HCT116 (cell line): Measurements from ENCODE around the gene PIGP. TPM values are rescaled to one million over a fixed set of nuclear protein-coding genes. Genes with fewer than 3 reads are reported as not detected.

Experiments
- ATAC-seq: fragments of 200-7000 bp; cut with Tn5 transposase; 2 replicates; pipeline ENCODE4 v1.9.1; 2020; ENCODE audit warnings: mild to moderate bottlenecking, moderate library complexity
- BruUV-seq: library from RNA; stranded (reverse); fragments of 400-500 nt; replicated peaks from 2 replicates; lab custom pipeline; 2021; lab: Mats Ljungman, UMichigan
- CTCF ChIA-PET: fragments of 300-600 bp; sonication (Branson Sonifier 250); formaldehyde crosslinking; loops from one replicate; lab custom pipeline; 2021; ENCODE audit warnings: antibody characterized with exemption; lab: Charles Lee
- POLR2A ChIA-PET: fragments of 300-600, 350-600 bp; sonication (Branson Sonifier 250); formaldehyde crosslinking; loops from one replicate; lab custom pipeline; 2021; ENCODE audit warnings: antibody characterized with exemption; lab: Charles Lee
- RAD21 ChIA-PET, 2 experiments: fragments of 300-600 bp; sonication (Branson Sonifier 250); formaldehyde crosslinking; loops; one replicate each; lab custom pipeline; 2023; ENCODE audit warnings: low total read pairs in 2 of 2; ENCODE audit not compliant: uncharacterized antibody in 2 of 2, unreplicated experiment in 2 of 2, low non-redundant PET in 1 of 2; lab: Charles Lee
- DNase-seq: peaks from one replicate; pipeline ENCODE4 v3.0.0-alpha.2; 2010; ENCODE audit warnings: low read depth, low spot score
- H2AFZ ChIP-seq: fragments of 200-600 bp; shearing (Covaris generic), sonication (generic); 2 replicates; pipeline ENCODE4 v1.6.1; 2017; ENCODE audit warnings: low read depth, mixed run types, mixed read lengths, antibody characterized with exemption, low read length; ENCODE audit not compliant: poor library complexity, severe bottlenecking
- H3K27ac ChIP-seq: 2 replicates; pipeline ENCODE4 v1.5.1; 2012; ENCODE audit warnings: low read depth, low read length
- H3K27me3 ChIP-seq: fragments of 200-600 bp; sonication (generic); 2 replicates; pipeline ENCODE4 v1.6.1; 2016; ENCODE audit warnings: mixed run types, low read length, mixed read lengths; ENCODE audit not compliant: insufficient read depth
- H3K36me3 ChIP-seq, 2 experiments: fragments of 200-500 bp in 1 of 2; fragments of 200-600 bp in 1 of 2; sonication (Bioruptor generic) in 1 of 2; sonication (generic) in 1 of 2; 2 replicates each; pipeline versions ENCODE4 v1.5.1 to v1.6.1; 2014 to 2016; ENCODE audit warnings: low read length in 2 of 2, inconsistent platforms in 1 of 2, mixed read lengths in 1 of 2, mixed run types in 1 of 2; ENCODE audit not compliant: insufficient read depth in 2 of 2, control insufficient read depth in 1 of 2
- H3K4me1 ChIP-seq, 2 experiments: fragments of 200-600 bp in 1 of 2; sonication (generic) in 1 of 2; 2 replicates each; pipeline versions ENCODE4 v1.5.1 to v1.6.1; 2012 to 2017; ENCODE audit warnings: low read length in 2 of 2, inconsistent platforms in 1 of 2, mild to moderate bottlenecking in 1 of 2, mixed read lengths in 1 of 2, mixed run types in 1 of 2, moderate library complexity in 1 of 2; ENCODE audit not compliant: insufficient read depth in 2 of 2, control insufficient read depth in 1 of 2
- H3K4me2 ChIP-seq: fragments of 200-600 bp; sonication (generic); 2 replicates; pipeline ENCODE4 v1.6.1; 2017; ENCODE audit warnings: mixed run types, low read length, mixed read lengths
- H3K4me3 ChIP-seq, 2 experiments: fragments of 200-600 bp in 1 of 2; sonication (generic) in 1 of 2; replicated peaks in 1 of 2; 2 replicates each; pipeline ENCODE4 v1.5.1; 2011 to 2016; ENCODE audit warnings: low read length in 2 of 2, control low read depth in 1 of 2, low read depth in 1 of 2, mild to moderate bottlenecking in 1 of 2, mixed read lengths in 1 of 2, mixed run types in 1 of 2
- H3K79me2 ChIP-seq: fragments of 200-600 bp; sonication (generic); 2 replicates; pipeline ENCODE4 v1.6.1; 2017; ENCODE audit warnings: mild to moderate bottlenecking, mixed run types, low read length, moderate library complexity, mixed read lengths; ENCODE audit not compliant: insufficient read depth
- H3K9ac ChIP-seq: fragments of 200-600 bp; sonication (generic); 2 replicates; pipeline ENCODE4 v1.6.1; 2016; ENCODE audit warnings: low read length, mixed read lengths
- H3K9me2 ChIP-seq: fragments of 200-600 bp; sonication (generic), shearing (Covaris generic); 2 replicates; pipeline ENCODE4 v1.6.1; 2017; ENCODE audit warnings: mixed run types, mild to moderate bottlenecking, moderate library complexity; ENCODE audit not compliant: insufficient read depth
- H3K9me3 ChIP-seq, 2 experiments: fragments of 200-500 bp in 1 of 2; fragments of 200-600 bp in 1 of 2; sonication (Bioruptor generic) in 1 of 2; sonication (generic) in 1 of 2; 2 replicates each; pipeline ENCODE4 v1.6.1; 2014 to 2017; ENCODE audit warnings: low read length in 2 of 2, mixed read lengths in 2 of 2, inconsistent platforms in 1 of 2, low read depth in 1 of 2, mild to moderate bottlenecking in 1 of 2, mixed run types in 1 of 2, moderate library complexity in 1 of 2; ENCODE audit not compliant: control insufficient read depth in 1 of 2, insufficient read depth in 1 of 2
- H4K20me1 ChIP-seq: fragments of 200-600 bp; sonication (generic), shearing (Covaris generic); 2 replicates; pipeline ENCODE4 v1.6.1; 2017; ENCODE audit warnings: mixed run types, mild to moderate bottlenecking, moderate library complexity; ENCODE audit not compliant: insufficient read depth
- CEBPB ChIP-seq: IDR thresholded peaks from 2 replicates; pipeline ENCODE4 v1.6.1; 2012; ENCODE audit warnings: low read depth
- EGR1 ChIP-seq: IDR thresholded peaks from 2 replicates; pipeline ENCODE4 v1.6.1; 2012; ENCODE audit warnings: low read depth
- ELF1 ChIP-seq: IDR thresholded peaks from 2 replicates; pipeline ENCODE4 v1.6.1; 2012; ENCODE audit warnings: low read depth, borderline replicate concordance
- RAD21 ChIP-seq: IDR thresholded peaks from 2 replicates; pipeline ENCODE4 v1.6.1; 2012; ENCODE audit warnings: low read depth, mild to moderate bottlenecking
- SP1 ChIP-seq: IDR thresholded peaks from 2 replicates; pipeline ENCODE4 v1.6.1; 2012; ENCODE audit warnings: low read depth
- SRF ChIP-seq: IDR thresholded peaks from 2 replicates; pipeline ENCODE4 v1.6.1; 2012; ENCODE audit warnings: low read depth
- TCF7L2 ChIP-seq: IDR thresholded peaks from 2 replicates; pipeline ENCODE4 v1.7.0; 2011; ENCODE audit warnings: borderline replicate concordance, inconsistent platforms; ENCODE audit not compliant: insufficient read depth, insufficient read length; ENCODE audit errors: extremely low read depth
- YY1 ChIP-seq: IDR thresholded peaks from 2 replicates; pipeline ENCODE4 v1.6.1; 2011; ENCODE audit warnings: low read length, low read depth, moderate library complexity, mild to moderate bottlenecking; ENCODE audit not compliant: insufficient replicate concordance; ENCODE audit errors: extremely low read depth
- intact Hi-C: fragments of 100-400 bp; cut with micrococcal nuclease; formaldehyde crosslinking; loops from 2 replicates; pipeline ENCODE4 v1.10.0; 2022
- total RNA-seq: library from RNA; stranded (reverse); gene quantifications from one replicate; pipeline ENCODE4 v1.2.1, GENCODE V29; 2021; ENCODE audit not compliant: unreplicated experiment
- TF ChIP-seq, protein P1 (sequence below), 3 experiments: fragments of 200-600 bp in 1 of 3; sonication (generic) in 1 of 3; IDR thresholded peaks in 2 of 3; conservative IDR thresholded peaks in 1 of 3; 2 replicates each; pipeline ENCODE4 v1.5.1; 2012 to 2017; ENCODE audit warnings: low read depth in 2 of 3, low read length in 2 of 3, antibody characterized with exemption in 1 of 3, borderline replicate concordance in 1 of 3, control low read depth in 1 of 3, mild to moderate bottlenecking in 1 of 3, mixed read lengths in 1 of 3, mixed run types in 1 of 3, moderate library complexity in 1 of 3; ENCODE audit not compliant: insufficient read depth in 1 of 3
- TF ChIP-seq, protein P2 (sequence below): IDR thresholded peaks from 2 replicates; pipeline ENCODE4 v1.6.1; 2012; ENCODE audit warnings: low read depth
- TF ChIP-seq, protein P3 (sequence below): IDR thresholded peaks from 2 replicates; pipeline ENCODE4 v1.6.1; 2012

The PIGP gene
- total RNA-seq, 1 experiment from 2014 or later, result 23.5 TPM

DNA sequence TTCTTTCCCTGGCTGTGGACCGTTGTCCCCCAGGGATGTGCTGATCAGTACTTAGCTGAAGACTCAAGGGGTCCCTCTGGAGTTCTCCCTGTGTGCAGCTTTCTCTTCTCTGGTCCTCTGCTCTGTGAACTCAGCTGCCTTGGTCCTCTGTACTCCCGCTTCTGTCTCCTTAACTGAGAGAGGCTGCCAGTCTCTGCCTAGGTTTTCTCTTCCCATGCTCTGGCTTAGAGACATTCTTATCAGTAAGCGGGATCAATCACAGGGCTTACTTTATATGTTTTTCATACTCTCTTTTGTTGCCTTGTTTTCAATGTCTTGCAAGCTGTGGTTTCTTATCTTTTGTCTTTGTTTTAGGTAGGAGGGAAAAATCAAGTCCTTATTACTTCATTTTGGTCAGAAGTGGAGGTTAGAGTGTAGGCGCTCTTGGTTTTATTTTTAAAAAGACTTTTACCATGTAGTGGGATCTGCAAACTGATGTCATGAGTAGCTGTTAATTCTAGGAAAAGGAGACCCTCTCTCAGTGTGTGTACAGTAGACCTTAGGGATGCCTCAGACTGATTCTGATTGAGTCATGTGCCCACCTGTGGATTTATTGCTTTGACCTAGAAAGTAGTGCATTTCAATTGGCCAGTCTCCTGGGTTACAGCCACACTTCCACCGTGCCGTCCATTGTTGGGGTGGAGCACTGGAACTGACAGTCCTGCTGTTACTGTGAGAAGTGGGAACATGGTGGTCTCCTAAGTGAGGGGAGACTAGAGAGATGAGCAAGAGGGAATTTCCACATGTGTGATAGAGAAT lies 46.7 kb upstream of the PIGP start:
- POLR2A ChIA-PET, result no interaction called here
- Histone ChIP-seq H4K20me1 (peaks cover 3% of the 10 kb centered on the region; the same call in 1 of the 2 replicates), H3K27ac (no peak overlapping the region), H3K4me2 (no peak overlapping the region), H3K79me2 (peaks cover 4% of the 10 kb centered on the region; the same call in 1 of the 2 replicates), H3K9me2 (no peaks in the 10 kb centered on the region), H3K36me3 (peaks cover 6 to 11% of the 10 kb centered on the region in 2 experiments; a peak in 3 of 4 replicates), H3K4me1 (peaks cover 0 to 12% of the 10 kb centered on the region in 2 experiments; a peak in 2 of 4 replicates), H3K9ac (no peak overlapping the region), H3K9me3 (no peaks in the 10 kb centered on the region), H3K4me3 (no peak overlapping the region), H2AFZ (no peak overlapping the region), H3K27me3 (no peaks in the 10 kb centered on the region)
- BruUV-seq, result no TSS peak
- ATAC-seq, result peak; percentile 36; the same call in 1 of the 2 replicates
- intact Hi-C loops, result no loop called here
- TF ChIP-seq, protein P1, sequence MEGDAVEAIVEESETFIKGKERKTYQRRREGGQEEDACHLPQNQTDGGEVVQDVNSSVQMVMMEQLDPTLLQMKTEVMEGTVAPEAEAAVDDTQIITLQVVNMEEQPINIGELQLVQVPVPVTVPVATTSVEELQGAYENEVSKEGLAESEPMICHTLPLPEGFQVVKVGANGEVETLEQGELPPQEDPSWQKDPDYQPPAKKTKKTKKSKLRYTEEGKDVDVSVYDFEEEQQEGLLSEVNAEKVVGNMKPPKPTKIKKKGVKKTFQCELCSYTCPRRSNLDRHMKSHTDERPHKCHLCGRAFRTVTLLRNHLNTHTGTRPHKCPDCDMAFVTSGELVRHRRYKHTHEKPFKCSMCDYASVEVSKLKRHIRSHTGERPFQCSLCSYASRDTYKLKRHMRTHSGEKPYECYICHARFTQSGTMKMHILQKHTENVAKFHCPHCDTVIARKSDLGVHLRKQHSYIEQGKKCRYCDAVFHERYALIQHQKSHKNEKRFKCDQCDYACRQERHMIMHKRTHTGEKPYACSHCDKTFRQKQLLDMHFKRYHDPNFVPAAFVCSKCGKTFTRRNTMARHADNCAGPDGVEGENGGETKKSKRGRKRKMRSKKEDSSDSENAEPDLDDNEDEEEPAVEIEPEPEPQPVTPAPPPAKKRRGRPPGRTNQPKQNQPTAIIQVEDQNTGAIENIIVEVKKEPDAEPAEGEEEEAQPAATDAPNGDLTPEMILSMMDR (IDR thresholded peaks at IDR 0.05 in 2 of 3, conservative IDR thresholded peaks at IDR 0.05 in 1 of 3; ENCODE audit: borderline replicate concordance in 1 of 3, insufficient read depth in 1 of 3, low read depth in 2 of 3, low read length in 2 of 3), result 0 out of 6 replicates have a peak, but pooled peaks of 1 of the 3 experiments have one; percentile 13
- TF ChIP-seq RAD21, result no peak
- CTCF ChIA-PET, result no interaction called here
- RAD21 ChIA-PET, result no interaction called here
- no peak for DNase-seq

DNA sequence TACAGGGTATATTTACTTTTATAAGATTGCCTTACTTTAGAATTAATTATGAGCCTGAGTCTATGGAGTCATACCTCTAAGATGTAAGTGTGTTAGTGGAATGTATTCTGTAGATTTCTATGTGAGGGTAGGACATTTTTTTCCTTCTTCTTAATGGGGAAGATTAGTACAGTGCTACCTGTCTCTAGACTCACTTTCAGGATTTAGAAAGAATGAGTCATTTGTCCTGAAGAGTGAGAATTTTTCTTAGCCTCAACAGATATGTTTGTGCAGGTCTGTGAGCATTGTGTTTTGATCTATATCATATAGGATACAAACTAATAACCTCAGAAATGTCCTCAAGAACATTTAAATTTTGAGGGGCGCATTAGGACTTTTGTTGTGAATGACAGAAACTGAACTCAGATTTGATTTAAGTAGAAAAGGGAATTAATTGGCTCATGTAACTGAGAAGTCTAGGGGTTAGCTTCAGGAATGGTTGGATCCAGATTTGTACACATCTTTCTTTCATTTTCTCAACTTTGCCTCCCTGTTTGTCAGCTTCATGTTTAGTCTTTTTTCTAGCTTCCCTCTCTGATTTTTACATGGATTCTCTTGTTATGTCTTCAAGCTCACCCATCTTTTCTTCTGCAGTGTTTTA lies 45.4 kb upstream of the PIGP start:
- POLR2A ChIA-PET, result no interaction called here
- H3K4me2 ChIP-seq, result no peak overlapping the region
- H3K36me3 ChIP-seq, result peaks cover 6 to 8% of the 10 kb centered on the region in 2 experiments; a peak in 3 of 4 replicates
- H4K20me1 ChIP-seq, result peaks cover 3% of the 10 kb centered on the region; the same call in 1 of the 2 replicates
- no peak overlapping the region for H3K27ac ChIP-seq
- no peak overlapping the region for H2AFZ ChIP-seq
- peaks cover 4% of the 10 kb centered on the region; the same call in 1 of the 2 replicates for H3K79me2 ChIP-seq
- H3K9me3 ChIP-seq, result no peaks in the 10 kb centered on the region
- no peaks in the 10 kb centered on the region for H3K27me3 ChIP-seq
- intact Hi-C loops, result no loop called here
- no TSS peak for BruUV-seq
- no peak for ATAC-seq
- RAD21 ChIA-PET, result no interaction called here
- no peak overlapping the region for H3K9ac ChIP-seq
- peaks cover 0 to 12% of the 10 kb centered on the region in 2 experiments; a peak in 2 of 4 replicates for H3K4me1 ChIP-seq
- no peaks in the 10 kb centered on the region for H3K9me2 ChIP-seq
- no peak for DNase-seq
- CTCF ChIA-PET, result no interaction called here
- H3K4me3 ChIP-seq, result no peak overlapping the region
- no peak for TF ChIP-seq SP1
- TF ChIP-seq CEBPB, result no peak
- TF ChIP-seq, protein P2, sequence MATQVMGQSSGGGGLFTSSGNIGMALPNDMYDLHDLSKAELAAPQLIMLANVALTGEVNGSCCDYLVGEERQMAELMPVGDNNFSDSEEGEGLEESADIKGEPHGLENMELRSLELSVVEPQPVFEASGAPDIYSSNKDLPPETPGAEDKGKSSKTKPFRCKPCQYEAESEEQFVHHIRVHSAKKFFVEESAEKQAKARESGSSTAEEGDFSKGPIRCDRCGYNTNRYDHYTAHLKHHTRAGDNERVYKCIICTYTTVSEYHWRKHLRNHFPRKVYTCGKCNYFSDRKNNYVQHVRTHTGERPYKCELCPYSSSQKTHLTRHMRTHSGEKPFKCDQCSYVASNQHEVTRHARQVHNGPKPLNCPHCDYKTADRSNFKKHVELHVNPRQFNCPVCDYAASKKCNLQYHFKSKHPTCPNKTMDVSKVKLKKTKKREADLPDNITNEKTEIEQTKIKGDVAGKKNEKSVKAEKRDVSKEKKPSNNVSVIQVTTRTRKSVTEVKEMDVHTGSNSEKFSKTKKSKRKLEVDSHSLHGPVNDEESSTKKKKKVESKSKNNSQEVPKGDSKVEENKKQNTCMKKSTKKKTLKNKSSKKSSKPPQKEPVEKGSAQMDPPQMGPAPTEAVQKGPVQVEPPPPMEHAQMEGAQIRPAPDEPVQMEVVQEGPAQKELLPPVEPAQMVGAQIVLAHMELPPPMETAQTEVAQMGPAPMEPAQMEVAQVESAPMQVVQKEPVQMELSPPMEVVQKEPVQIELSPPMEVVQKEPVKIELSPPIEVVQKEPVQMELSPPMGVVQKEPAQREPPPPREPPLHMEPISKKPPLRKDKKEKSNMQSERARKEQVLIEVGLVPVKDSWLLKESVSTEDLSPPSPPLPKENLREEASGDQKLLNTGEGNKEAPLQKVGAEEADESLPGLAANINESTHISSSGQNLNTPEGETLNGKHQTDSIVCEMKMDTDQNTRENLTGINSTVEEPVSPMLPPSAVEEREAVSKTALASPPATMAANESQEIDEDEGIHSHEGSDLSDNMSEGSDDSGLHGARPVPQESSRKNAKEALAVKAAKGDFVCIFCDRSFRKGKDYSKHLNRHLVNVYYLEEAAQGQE, result no peak
- no peak for TF ChIP-seq YY1
- TF ChIP-seq TCF7L2, result no peak
- no peak for TF ChIP-seq SRF
- TF ChIP-seq, protein P3, sequence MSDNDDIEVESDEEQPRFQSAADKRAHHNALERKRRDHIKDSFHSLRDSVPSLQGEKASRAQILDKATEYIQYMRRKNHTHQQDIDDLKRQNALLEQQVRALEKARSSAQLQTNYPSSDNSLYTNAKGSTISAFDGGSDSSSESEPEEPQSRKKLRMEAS, result no peak
- no peak for TF ChIP-seq EGR1
- no peak for TF ChIP-seq ELF1
